Tibial nerve (tissue), 4 donors: ENCODE measurements around the gene APEX2.

Experiments used
- EP300 ChIP-seq, 2 donors: sonication (generic); formaldehyde crosslinking; IDR thresholded peaks; one replicate each; pipeline ENCODE4 v1.6.1; 2017; ENCODE audit warnings: antibody characterized with exemption in 2 of 2, mild to moderate bottlenecking in 1 of 2
- TF ChIP-seq, protein P1 (sequence below), 5 experiments: fragments of 200-600 bp in 3 of 5; fragments of 450-650 bp in 2 of 5; sonication (generic) in 3 of 5; IDR thresholded peaks; one replicate each; pipeline ENCODE4 v1.5.1; 2016 to 2019; ENCODE audit warnings: antibody characterized with exemption in 5 of 5, mild to moderate bottlenecking in 3 of 5, moderate library complexity in 2 of 5

DNA sequence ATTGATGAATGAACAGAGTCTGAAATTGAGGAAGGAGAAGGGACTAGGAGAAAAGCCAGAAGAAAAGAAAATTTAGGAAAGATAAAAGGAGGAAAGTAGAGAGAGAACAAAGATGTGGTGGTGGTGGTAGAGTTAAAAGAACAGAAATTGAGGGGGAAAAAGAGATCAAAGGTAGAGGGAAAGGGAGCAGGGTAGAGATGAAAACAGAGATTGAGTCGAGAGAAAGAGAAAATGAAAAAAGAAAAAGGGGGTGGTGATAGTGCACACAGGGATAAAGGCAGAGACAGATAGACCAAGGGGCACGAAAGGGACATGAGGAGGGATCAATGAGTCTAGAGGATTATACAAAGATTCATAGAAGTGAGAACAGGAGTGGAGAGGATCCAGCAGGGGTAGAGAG, 26.7 kb downstream of the APEX2 start:
- TF ChIP-seq EP300 (IDR thresholded peaks at IDR 0.05) = no peak
- TF ChIP-seq, protein P1, sequence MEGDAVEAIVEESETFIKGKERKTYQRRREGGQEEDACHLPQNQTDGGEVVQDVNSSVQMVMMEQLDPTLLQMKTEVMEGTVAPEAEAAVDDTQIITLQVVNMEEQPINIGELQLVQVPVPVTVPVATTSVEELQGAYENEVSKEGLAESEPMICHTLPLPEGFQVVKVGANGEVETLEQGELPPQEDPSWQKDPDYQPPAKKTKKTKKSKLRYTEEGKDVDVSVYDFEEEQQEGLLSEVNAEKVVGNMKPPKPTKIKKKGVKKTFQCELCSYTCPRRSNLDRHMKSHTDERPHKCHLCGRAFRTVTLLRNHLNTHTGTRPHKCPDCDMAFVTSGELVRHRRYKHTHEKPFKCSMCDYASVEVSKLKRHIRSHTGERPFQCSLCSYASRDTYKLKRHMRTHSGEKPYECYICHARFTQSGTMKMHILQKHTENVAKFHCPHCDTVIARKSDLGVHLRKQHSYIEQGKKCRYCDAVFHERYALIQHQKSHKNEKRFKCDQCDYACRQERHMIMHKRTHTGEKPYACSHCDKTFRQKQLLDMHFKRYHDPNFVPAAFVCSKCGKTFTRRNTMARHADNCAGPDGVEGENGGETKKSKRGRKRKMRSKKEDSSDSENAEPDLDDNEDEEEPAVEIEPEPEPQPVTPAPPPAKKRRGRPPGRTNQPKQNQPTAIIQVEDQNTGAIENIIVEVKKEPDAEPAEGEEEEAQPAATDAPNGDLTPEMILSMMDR (IDR thresholded peaks at IDR 0.05) = no peak
